ENCODE measurements around the gene SHKBP1. TPM values are rescaled to one million over a fixed set of nuclear protein-coding genes. Genes with fewer than 3 reads are reported as not detected.
"Not testable (repeated sequence)": the region's sequence is repeated elsewhere in the genome, so short reads cannot be mapped to it uniquely, and the experiment has no call there.

SHKBP1 gene
- total RNA-seq, 2 experiments from 2014 or later: 49.4 to 115 TPM

GRCh38 chr19:40543029-40543597 lies 33.6 kb upstream of the SHKBP1 start:
- Histone ChIP-seq H3K36me3 (ENCODE audit: insufficient read depth, low read length) (no peaks in the 10 kb centered on the region), H3K4me3 (ENCODE audit: low read depth, low read length, poor library complexity, severe bottlenecking) (no peak overlapping the region), H3K27ac (ENCODE audit: low read depth, low read length, poor library complexity, severe bottlenecking) (no peak overlapping the region), H4K20me1 (ENCODE audit: insufficient read depth, low read length) (no peaks in the 10 kb centered on the region), H3K4me1 (ENCODE audit: insufficient read depth, low read length, poor library complexity, severe bottlenecking) (no peaks in the 10 kb centered on the region), H3K9me2 (ENCODE audit: insufficient read depth, low read length) (no peaks in the 10 kb centered on the region), H2AFZ (ENCODE audit: low read length) (no peak overlapping the region), H3K79me2 (ENCODE audit: insufficient read depth, low read depth, low read length) (no peaks in the 10 kb centered on the region), H3K4me2 (ENCODE audit: low read length) (no peak overlapping the region), H3K9me3 (ENCODE audit: low read length) (peaks cover 5% of the 10 kb centered on the region; the same call in 1 of the 2 replicates)
- DNase-seq (ENCODE audit: low spot score): no peak
- POLR2A ChIA-PET: no interaction called here
- intact Hi-C loops (cut with micrococcal nuclease; ENCODE audit: unreplicated experiment): no loop called here
- CTCF ChIA-PET (ENCODE audit: unreplicated experiment): interaction anchor here (0.6 kb wide), 1 partner anchor 12 kb away, joined by 6 read pairs; no protein-coding TSS in a partner anchor
- TF ChIP-seq EZH2phosphoT487 (IDR thresholded peaks at IDR 0.05; ENCODE audit: borderline replicate concordance, low read depth, low read length) (no peak), CTCF (conservative IDR thresholded peaks at IDR 0.05; ENCODE audit: low read length) (no peak)
- no TSS peak for BruUV-seq (replicated peaks)

GRCh38 chr19:40546153-40546841 lies 30.4 kb upstream of the SHKBP1 start:
- H3K36me3 ChIP-seq (ENCODE audit: insufficient read depth, low read length); H3K27ac ChIP-seq (ENCODE audit: low read depth, low read length, poor library complexity, severe bottlenecking); intact Hi-C loops (cut with micrococcal nuclease; ENCODE audit: unreplicated experiment); POLR2A ChIA-PET; H3K4me2 ChIP-seq (ENCODE audit: low read length); H3K9me2 ChIP-seq (ENCODE audit: insufficient read depth, low read length); H3K79me2 ChIP-seq (ENCODE audit: insufficient read depth, low read depth, low read length); H2AFZ ChIP-seq (ENCODE audit: low read length); H3K4me3 ChIP-seq (ENCODE audit: low read depth, low read length, poor library complexity, severe bottlenecking); H3K4me1 ChIP-seq (ENCODE audit: insufficient read depth, low read length, poor library complexity, severe bottlenecking); BruUV-seq (replicated peaks); H4K20me1 ChIP-seq (ENCODE audit: insufficient read depth, low read length); H3K9me3 ChIP-seq (ENCODE audit: low read length); DNase-seq (ENCODE audit: low spot score); CTCF ChIA-PET (ENCODE audit: unreplicated experiment): not testable (repeated sequence)

- H3K79me2 ChIP-seq (ENCODE audit: insufficient read depth, low read depth, low read length); DNase-seq (ENCODE audit: low spot score); CTCF ChIA-PET (ENCODE audit: unreplicated experiment); H2AFZ ChIP-seq (ENCODE audit: low read length); H3K4me1 ChIP-seq (ENCODE audit: insufficient read depth, low read length, poor library complexity, severe bottlenecking); H3K36me3 ChIP-seq (ENCODE audit: insufficient read depth, low read length); BruUV-seq (replicated peaks); H3K4me3 ChIP-seq (ENCODE audit: low read depth, low read length, poor library complexity, severe bottlenecking); H3K27ac ChIP-seq (ENCODE audit: low read depth, low read length, poor library complexity, severe bottlenecking); intact Hi-C loops (cut with micrococcal nuclease; ENCODE audit: unreplicated experiment); H3K9me2 ChIP-seq (ENCODE audit: insufficient read depth, low read length); H3K9me3 ChIP-seq (ENCODE audit: low read length); H4K20me1 ChIP-seq (ENCODE audit: insufficient read depth, low read length); H3K4me2 ChIP-seq (ENCODE audit: low read length): not testable (repeated sequence)
- POLR2A ChIA-PET: interaction anchor here (1.0 kb wide), 1 partner anchor 67 kb away, joined by 3 read pairs; no protein-coding TSS in a partner anchor
Measured at GRCh38 chr19:40547190-40547589, 29.5 kb upstream of the SHKBP1 start.
